GM21447 (cell line): ENCODE data around the gene PGC.
"Not testable (repeated sequence)": the region's sequence is repeated elsewhere in the genome, so short reads cannot be mapped to it uniquely, and the experiment has no call there.

Experiments used
- ATAC-seq: cut with Tn5 transposase; IDR thresholded peaks from one replicate; pipeline ENCODE4 v1.9.1; 2021; ENCODE audit not compliant: unreplicated experiment

The PGC gene

DNA sequence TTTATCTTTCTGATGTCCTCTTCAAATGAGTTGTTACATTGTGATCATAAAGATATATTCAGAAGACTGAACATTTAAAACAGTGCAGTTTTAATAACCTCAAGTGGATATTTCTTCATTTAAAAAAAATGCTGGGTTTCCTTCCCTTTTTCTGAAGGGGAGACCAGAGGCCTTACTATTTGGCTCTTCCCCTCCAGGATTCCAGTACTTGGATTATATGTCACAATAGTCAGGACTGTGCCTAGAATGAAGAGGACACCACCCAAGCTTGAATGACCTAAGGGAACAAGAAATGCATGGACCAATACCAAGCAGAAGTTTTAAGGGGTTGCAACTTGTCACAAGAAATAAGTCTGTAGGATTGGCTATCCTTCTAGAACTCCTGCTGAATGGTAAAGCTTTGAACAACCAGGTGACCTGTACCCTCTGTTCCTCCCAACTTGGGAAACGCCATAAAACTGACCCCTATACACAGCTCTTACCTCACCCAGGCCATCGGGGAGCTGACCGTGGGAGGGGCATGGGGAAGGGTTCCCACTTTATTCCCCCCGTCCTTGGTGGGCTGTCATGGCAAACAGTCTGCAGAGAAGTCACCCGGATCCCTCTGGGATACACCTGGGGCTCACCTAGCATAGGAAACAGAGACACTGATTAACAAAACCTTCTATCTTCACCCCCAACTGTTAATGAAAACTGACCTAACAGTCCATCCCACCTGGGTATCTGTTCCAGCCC is 30.5 kb upstream of the PGC start:
- no peak for ATAC-seq

- no peak for ATAC-seq
These were observed 28.2 kb upstream of the PGC start for GRCh38 chr6:41775293-41775882.

DNA sequence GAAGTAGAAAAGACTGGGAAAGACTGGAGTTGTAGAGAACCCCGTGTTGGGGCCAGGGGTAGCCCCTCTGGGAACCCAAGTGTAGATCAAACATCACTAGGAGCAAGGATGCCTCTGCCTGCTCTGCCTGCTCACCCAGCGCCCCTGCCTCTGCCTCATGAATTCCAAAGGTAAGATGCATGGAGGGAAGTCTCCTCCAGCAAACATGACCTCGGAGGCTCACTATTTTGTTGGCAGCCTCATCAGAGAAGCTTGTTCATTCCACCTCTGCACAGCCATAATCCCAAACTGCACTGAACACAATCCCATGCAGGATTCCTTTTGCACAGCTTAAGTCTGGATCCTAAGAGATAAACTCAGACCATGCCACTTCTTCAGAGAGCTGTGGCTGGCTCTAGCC is 27.6 kb upstream of the PGC start:
- no peak for ATAC-seq

- ATAC-seq, result no peak
These were observed 24.1 kb upstream of the PGC start for GRCh38 chr6:41771058-41771983.

DNA sequence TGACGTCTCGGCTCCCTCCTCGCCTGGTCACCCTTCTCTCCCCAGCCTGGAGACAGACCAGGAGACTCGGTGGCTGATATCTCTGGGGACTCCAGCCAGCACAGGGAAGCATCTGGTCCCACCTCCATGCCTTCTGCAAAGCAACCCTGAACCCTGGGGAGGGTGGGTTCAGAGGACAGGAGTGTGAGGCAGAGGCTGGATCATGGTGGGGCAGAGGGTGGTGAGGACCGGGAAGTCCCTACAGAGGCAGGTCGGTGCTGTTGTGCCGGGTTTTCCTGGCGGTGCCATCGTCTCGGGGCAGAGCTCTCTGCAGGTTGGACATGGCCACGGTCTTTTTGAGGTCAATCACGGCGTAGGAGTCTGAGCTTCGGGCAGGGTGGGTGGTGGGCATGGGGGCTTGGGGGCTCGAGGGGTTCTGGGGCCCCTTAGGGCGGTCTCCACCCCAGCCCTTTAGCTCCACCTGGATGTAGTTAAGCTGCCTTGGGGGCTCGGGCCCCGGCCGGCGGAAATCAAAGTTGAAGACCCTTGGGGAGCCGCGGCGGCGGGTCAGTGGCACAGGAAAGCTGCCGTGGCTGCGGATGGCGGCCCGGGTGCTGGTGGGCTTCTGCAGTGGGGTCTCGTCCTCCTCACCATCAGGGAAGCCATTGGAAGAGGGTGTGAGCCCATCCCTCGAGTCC is 23.3 kb upstream of the PGC start:
- ATAC-seq, result no peak

- no peak for ATAC-seq
These were observed 22.2 kb upstream of the PGC start for GRCh38 chr6:41769376-41769775.

- ATAC-seq, result no peak
These were observed 21.5 kb upstream of the PGC start for GRCh38 chr6:41768545-41769308.

- no peak for ATAC-seq
These were observed 20.1 kb upstream of the PGC start for GRCh38 chr6:41767112-41767833.

DNA sequence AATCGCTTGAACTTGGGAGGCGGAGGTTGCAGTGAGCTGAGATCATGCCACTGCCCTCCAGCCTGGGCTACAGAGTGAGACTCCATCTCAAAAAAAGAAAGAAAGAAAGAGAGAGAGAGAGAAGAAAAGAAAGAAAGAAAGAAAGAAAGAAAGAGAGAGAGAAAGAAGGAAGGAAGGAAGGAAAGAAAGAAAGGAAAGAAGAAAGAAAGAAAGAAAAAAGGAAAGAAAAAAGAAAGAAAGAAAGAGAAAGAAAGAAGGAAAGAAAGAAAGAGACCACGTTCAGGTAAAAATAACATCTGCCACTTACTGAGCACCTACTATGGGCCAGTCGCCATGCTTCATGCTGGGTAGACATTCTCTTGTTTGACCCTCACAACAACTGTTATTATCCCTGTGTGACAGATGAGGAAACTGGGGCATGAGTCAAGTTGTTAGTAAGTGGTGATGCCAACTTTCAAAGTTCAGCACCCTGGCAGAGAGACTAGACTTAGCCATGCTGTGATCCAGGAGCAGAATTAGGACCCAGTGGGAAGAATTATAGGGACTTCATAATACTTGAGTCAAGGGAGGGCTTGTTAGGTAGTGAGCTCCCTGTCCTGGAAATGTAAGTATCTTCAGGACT is 19.0 kb upstream of the PGC start:
- ATAC-seq, result not testable (repeated sequence)

- no peak for ATAC-seq
These were observed 16.3 kb upstream of the PGC start for GRCh38 chr6:41763470-41763869.

DNA sequence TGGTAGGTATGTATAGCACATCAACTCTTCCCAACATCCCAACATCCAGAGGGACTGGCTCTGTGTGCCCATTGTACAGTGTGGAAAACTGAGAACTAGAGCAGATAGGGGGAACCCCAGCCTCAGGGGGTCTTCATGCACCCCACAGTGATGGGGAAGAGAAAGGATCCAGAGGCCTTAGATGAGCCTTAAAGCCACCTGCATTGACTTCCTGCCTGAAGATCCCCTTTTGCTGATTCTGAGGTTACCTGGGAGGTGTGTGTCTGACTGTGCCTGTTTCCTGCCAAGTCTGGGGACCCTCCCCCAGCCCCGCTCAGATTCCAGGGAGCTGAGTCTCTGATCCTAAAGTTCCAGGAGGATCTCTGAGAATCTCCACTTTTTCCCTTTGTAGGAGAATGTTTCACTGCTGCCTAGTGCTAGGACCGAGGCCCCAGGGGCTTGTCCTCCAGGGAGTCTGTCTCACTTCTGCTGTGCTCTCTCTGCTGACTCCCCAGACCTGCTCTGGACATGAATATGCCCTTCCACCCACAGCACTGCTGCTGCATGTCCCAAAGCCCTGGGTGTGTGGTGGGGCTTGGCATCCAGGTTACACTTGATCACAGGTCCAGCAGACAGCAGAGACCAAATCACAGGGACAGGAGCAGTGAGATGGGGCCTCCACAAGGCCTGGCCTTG is 12.8 kb upstream of the PGC start:
- ATAC-seq, result no peak

GRCh38 chr6:41759106-41759904 is 12.1 kb upstream of the PGC start:
- ATAC-seq, result no peak

- no peak for ATAC-seq
These were observed 11.4 kb upstream of the PGC start for GRCh38 chr6:41758641-41759035.

DNA sequence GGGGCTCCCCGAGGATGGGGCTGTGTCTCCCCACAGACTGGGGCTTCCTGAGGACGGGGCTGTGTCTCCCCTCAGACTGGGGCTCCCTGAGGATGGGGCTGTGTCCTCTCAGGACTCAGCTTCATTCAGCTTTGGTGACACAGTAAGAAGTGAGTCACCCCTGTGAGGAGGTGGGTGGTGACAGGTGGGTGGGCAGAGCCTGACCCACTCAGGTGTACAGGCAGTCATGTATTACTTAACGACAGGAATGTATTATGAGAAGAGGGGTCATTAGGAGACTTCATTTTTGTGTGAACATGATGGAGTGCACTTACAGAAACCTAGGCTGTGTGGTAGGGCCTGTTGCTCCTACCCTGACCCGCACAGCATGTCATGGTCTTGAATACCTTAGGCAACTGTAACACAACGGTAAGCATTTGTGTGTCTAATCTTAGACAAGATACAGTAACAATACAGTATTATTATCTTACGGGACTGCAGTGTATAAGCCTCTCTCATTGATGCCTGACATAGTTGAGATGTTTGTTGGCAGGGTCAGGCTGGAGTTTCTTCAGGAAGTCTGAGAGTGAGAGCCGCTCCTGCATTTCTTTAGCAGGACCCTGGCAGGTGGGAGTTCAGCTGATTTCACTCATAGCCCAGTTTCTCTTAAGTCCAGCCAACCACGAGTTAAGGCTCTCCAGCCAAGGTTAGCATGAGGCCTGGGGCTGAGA is 10.9 kb upstream of the PGC start:
- no peak for ATAC-seq

- ATAC-seq, result no peak
These were observed 10.1 kb upstream of the PGC start for GRCh38 chr6:41757271-41757670.

DNA sequence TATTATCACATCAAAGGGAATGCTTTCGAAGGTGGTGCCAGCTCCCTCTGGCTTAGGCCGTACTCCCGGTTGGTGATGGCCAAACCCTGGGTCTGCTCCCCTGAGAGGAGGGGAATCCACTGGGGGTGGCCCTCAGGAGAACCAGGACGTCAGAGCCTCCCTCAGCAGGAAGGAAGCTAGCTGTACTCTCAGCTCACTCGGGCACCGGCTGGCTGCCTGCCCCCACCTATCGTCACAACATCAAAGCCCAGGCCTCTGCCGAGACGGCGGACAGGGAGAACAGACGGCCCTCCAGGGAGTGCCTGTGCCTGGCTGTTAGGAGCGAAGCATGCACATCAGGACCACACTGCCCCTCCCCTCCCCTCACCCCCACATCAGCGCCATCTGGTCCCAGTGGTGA is 9.2 kb upstream of the PGC start:
- ATAC-seq, result no peak

- no peak for ATAC-seq
These were observed 8.7 kb upstream of the PGC start for GRCh38 chr6:41755895-41756294.

- no peak for ATAC-seq
These were observed 3.2 kb upstream of the PGC start for GRCh38 chr6:41750374-41750773.
